Measurements from ENCODE around the gene AGPAT3. TPM values are rescaled to one million over a fixed set of nuclear protein-coding genes. Genes with fewer than 3 reads are reported as not detected.
A peak's percentile ranks its signal among the peaks of the same experiment; 100 is the strongest.

Gene AGPAT3
- total and polyA plus RNA-seq, 10 of the 15 experiments (the other 5 are each of a cell fraction or from before 2014, with no cell fraction given), result 1.2 to 110 (median 30.8) TPM

DNA sequence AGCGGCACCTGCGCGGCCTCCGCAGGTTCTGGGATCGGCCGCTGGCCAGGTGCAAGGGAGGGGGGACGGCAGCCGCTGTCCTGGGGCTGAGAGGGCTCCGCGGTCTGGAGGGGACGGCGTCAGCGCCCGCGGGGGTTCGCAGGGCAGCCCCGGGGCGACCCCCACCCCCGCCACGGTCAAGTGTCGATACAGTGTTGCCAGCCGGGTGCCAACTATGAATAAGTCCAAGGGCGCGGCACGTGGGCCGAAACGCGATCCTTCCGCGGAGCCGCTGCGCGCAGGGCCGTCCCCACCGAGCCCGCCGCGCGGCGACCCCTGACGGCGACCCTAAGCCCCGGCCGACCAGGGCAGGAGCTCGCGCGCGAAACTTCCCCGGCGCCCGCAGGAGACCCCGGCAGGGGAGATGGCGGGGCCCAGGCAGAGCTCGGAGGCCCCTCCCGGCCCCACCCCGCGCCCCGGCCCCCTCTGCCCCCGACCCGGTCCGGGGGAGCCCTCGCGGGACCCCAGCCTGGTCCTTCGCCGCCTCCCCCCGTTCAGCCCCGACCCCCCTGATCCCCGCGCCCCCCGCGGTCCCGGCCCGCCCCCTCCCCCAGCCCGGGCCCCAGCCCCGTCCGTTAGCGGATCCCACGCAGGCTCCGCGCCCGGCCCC is 586 bp upstream of the AGPAT3 start (continued):
- TF ChIP-seq, protein P1, sequence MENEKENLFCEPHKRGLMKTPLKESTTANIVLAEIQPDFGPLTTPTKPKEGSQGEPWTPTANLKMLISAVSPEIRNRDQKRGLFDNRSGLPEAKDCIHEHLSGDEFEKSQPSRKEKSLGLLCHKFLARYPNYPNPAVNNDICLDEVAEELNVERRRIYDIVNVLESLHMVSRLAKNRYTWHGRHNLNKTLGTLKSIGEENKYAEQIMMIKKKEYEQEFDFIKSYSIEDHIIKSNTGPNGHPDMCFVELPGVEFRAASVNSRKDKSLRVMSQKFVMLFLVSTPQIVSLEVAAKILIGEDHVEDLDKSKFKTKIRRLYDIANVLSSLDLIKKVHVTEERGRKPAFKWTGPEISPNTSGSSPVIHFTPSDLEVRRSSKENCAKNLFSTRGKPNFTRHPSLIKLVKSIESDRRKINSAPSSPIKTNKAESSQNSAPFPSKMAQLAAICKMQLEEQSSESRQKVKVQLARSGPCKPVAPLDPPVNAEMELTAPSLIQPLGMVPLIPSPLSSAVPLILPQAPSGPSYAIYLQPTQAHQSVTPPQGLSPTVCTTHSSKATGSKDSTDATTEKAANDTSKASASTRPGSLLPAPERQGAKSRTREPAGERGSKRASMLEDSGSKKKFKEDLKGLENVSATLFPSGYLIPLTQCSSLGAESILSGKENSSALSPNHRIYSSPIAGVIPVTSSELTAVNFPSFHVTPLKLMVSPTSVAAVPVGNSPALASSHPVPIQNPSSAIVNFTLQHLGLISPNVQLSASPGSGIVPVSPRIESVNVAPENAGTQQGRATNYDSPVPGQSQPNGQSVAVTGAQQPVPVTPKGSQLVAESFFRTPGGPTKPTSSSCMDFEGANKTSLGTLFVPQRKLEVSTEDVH (IDR thresholded peaks at IDR 0.05; ENCODE audit: low read depth, partially characterized antibody), result no peak
- no peak for TF ChIP-seq STAT1 (conservative IDR thresholded peaks at IDR 0.05)
- TF ChIP-seq SREBF1 (IDR thresholded peaks at IDR 0.05; ENCODE audit: low read length), result no peak
- TF ChIP-seq NFYA (IDR thresholded peaks at IDR 0.05; ENCODE audit: borderline replicate concordance, low read depth, low read length), result no peak
- TF ChIP-seq, protein P2, sequence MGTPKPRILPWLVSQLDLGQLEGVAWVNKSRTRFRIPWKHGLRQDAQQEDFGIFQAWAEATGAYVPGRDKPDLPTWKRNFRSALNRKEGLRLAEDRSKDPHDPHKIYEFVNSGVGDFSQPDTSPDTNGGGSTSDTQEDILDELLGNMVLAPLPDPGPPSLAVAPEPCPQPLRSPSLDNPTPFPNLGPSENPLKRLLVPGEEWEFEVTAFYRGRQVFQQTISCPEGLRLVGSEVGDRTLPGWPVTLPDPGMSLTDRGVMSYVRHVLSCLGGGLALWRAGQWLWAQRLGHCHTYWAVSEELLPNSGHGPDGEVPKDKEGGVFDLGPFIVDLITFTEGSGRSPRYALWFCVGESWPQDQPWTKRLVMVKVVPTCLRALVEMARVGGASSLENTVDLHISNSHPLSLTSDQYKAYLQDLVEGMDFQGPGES (IDR thresholded peaks at IDR 0.05), result no peak
- TF ChIP-seq GATAD2B (conservative IDR thresholded peaks at IDR 0.05; ENCODE audit: low read depth), result peak; percentile 98
- no peak for TF ChIP-seq SUZ12 (IDR thresholded peaks at IDR 0.05; ENCODE audit: unreplicated experiment)
- no peak for TF ChIP-seq MYB (IDR thresholded peaks at IDR 0.05; ENCODE audit: borderline replicate concordance, low read depth, low read length)
- TF ChIP-seq, protein P3, sequence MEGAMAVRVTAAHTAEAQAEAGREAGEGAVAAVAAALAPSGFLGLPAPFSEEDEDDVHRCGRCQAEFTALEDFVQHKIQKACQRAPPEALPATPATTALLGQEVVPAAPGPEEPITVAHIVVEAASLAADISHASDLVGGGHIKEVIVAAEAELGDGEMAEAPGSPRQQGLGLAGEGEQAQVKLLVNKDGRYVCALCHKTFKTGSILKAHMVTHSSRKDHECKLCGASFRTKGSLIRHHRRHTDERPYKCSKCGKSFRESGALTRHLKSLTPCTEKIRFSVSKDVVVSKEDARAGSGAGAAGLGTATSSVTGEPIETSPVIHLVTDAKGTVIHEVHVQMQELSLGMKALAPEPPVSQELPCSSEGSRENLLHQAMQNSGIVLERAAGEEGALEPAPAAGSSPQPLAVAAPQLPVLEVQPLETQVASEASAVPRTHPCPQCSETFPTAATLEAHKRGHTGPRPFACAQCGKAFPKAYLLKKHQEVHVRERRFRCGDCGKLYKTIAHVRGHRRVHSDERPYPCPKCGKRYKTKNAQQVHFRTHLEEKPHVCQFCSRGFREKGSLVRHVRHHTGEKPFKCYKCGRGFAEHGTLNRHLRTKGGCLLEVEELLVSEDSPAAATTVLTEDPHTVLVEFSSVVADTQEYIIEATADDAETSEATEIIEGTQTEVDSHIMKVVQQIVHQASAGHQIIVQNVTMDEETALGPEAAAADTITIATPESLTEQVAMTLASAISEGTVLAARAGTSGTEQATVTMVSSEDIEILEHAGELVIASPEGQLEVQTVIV (IDR thresholded peaks at IDR 0.05; ENCODE audit: borderline replicate concordance, partially characterized antibody), result no peak
- TF ChIP-seq MXI1 (IDR thresholded peaks at IDR 0.05; ENCODE audit: low read depth, low read length), result no peak
- no peak for TF ChIP-seq CBX3 (IDR thresholded peaks at IDR 0.05; ENCODE audit: borderline replicate concordance, low read depth)
- no peak for TF ChIP-seq JUNB (IDR thresholded peaks at IDR 0.05)
- TF ChIP-seq, protein P4, sequence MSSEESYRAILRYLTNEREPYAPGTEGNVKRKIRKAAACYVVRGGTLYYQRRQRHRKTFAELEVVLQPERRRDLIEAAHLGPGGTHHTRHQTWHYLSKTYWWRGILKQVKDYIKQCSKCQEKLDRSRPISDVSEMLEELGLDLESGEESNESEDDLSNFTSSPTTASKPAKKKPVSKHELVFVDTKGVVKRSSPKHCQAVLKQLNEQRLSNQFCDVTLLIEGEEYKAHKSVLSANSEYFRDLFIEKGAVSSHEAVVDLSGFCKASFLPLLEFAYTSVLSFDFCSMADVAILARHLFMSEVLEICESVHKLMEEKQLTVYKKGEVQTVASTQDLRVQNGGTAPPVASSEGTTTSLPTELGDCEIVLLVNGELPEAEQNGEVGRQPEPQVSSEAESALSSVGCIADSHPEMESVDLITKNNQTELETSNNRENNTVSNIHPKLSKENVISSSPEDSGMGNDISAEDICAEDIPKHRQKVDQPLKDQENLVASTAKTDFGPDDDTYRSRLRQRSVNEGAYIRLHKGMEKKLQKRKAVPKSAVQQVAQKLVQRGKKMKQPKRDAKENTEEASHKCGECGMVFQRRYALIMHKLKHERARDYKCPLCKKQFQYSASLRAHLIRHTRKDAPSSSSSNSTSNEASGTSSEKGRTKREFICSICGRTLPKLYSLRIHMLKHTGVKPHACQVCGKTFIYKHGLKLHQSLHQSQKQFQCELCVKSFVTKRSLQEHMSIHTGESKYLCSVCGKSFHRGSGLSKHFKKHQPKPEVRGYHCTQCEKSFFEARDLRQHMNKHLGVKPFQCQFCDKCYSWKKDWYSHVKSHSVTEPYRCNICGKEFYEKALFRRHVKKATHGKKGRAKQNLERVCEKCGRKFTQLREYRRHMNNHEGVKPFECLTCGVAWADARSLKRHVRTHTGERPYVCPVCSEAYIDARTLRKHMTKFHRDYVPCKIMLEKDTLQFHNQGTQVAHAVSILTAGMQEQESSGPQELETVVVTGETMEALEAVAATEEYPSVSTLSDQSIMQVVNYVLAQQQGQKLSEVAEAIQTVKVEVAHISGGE (CRISPR knock-in tag; IDR thresholded peaks at IDR 0.05), result no peak
- no peak for TF ChIP-seq CHD2 (IDR thresholded peaks at IDR 0.05; ENCODE audit: borderline replicate concordance, low read depth, low read length)
- no peak for TF ChIP-seq SPI1 (IDR thresholded peaks at IDR 0.05; ENCODE audit: borderline replicate concordance, insufficient read depth, low read depth, low read length)
- 0 out of 2 replicates have a peak, but pooled peaks have one; percentile 47 for TF ChIP-seq SMARCA5 (IDR thresholded peaks at IDR 0.05)
- no peak for TF ChIP-seq EP300 (IDR thresholded peaks at IDR 0.05; ENCODE audit: borderline replicate concordance in 1 of 2, control insufficient read depth in 1 of 2, low read depth in 2 of 2, low read length in 2 of 2)
